PC-3 (cell line): ENCODE data around the gene ALKAL2. TPM values are rescaled to one million over a fixed set of nuclear protein-coding genes. Genes with fewer than 3 reads are reported as not detected.

ENCODE experiments used
- ATAC-seq: fragments of 200-7000 bp; cut with Tn5 transposase; 2 replicates; pipeline ENCODE4 v1.9.1; 2020; ENCODE audit warnings: mild to moderate bottlenecking, moderate library complexity
- BruUV-seq: library from RNA; stranded (reverse); fragments of 400-500 nt; replicated peaks from 2 replicates; lab custom pipeline; 2021; lab: Mats Ljungman, UMichigan
- CTCF ChIA-PET: fragments of 300-600 bp; sonication (Branson Sonifier 250); formaldehyde crosslinking; loops from one replicate; lab custom pipeline; 2022; ENCODE audit warnings: antibody characterized with exemption; lab: Charles Lee
- POLR2A ChIA-PET: fragments of 300-600 bp; sonication (Branson Sonifier 250); formaldehyde crosslinking; loops from one replicate; lab custom pipeline; 2022; ENCODE audit warnings: antibody characterized with exemption; ENCODE audit not compliant: unreplicated experiment; lab: Charles Lee
- DNase-seq: peaks from one replicate; pipeline ENCODE4 v3.0.0-alpha.2; 2015
- H2AFZ ChIP-seq: fragments of 300-600 bp; sonication (generic); 2 replicates; pipeline ENCODE4 v1.6.0; 2016; ENCODE audit warnings: antibody characterized with exemption, low read length
- H3F3A ChIP-seq: fragments of 300-600 bp; sonication (generic); one replicate; pipeline ENCODE4 v1.6.0; 2017; ENCODE audit warnings: antibody characterized with exemption, low read length, control low read depth, mild to moderate bottlenecking; ENCODE audit not compliant: unreplicated experiment
- H3K27ac ChIP-seq: fragments of 300-600 bp; sonication (generic); 2 replicates; pipeline ENCODE4 v1.5.1; 2016; ENCODE audit warnings: mild to moderate bottlenecking, low read length
- H3K27me3 ChIP-seq: fragments of 300-600 bp; sonication (generic); 2 replicates; pipeline ENCODE4 v1.6.1; 2016; ENCODE audit warnings: low read length, mixed read lengths
- H3K36me3 ChIP-seq: fragments of 300-600 bp; sonication (generic); 2 replicates; pipeline ENCODE4 v1.6.1; 2016; ENCODE audit warnings: low read depth, mixed run types, low read length, mixed read lengths
- H3K4me1 ChIP-seq: fragments of 300-600 bp; sonication (generic); 2 replicates; pipeline ENCODE4 v1.5.1; 2016; ENCODE audit warnings: low read length; ENCODE audit not compliant: insufficient read depth
- H3K4me2 ChIP-seq: fragments of 300-600 bp; sonication (generic); 2 replicates; pipeline ENCODE4 v1.6.0; 2016; ENCODE audit warnings: low read length
- H3K4me3 ChIP-seq: fragments of 300-600 bp; sonication (generic); 2 replicates; pipeline ENCODE4 v1.5.1; 2016; ENCODE audit warnings: mild to moderate bottlenecking, low read length, mixed read lengths
- H3K79me2 ChIP-seq: fragments of 300-600 bp; sonication (generic); 2 replicates; pipeline ENCODE4 v1.6.1; 2017; ENCODE audit warnings: low read length, mixed read lengths
- H3K9ac ChIP-seq: fragments of 300-600 bp; sonication (generic); 2 replicates; pipeline ENCODE4 v1.6.0; 2016; ENCODE audit warnings: mild to moderate bottlenecking, low read length
- H3K9me2 ChIP-seq: fragments of 300-600 bp; sonication (generic); replicated peaks from 2 replicates; pipeline ENCODE4 v1.6.1; 2016; ENCODE audit warnings: mixed run types, low read length, mixed read lengths
- H3K9me3 ChIP-seq: fragments of 300-600 bp; sonication (generic); 2 replicates; pipeline ENCODE4 v1.6.1; 2016; ENCODE audit warnings: low read length, mixed read lengths
- H4K20me1 ChIP-seq: fragments of 300-600 bp; sonication (generic); 2 replicates; pipeline ENCODE4 v1.6.1; 2016; ENCODE audit warnings: low read length, mixed read lengths
- CTCF ChIP-seq: fragments of 300-600 bp; sonication (generic); conservative IDR thresholded peaks from 2 replicates; pipeline ENCODE4 v1.5.1; 2017; ENCODE audit warnings: antibody characterized with exemption, low read depth, mild to moderate bottlenecking, low read length
- EZH2 ChIP-seq: fragments of 300-600 bp; sonication (generic); IDR thresholded peaks from one replicate; pipeline ENCODE4 v1.6.1; 2017; ENCODE audit warnings: antibody characterized with exemption, mild to moderate bottlenecking, low read length; ENCODE audit not compliant: unreplicated experiment
- EZH2phosphoT487 ChIP-seq: fragments of 300-600 bp; sonication (generic); IDR thresholded peaks from 2 replicates; pipeline ENCODE4 v1.6.1; 2018; ENCODE audit warnings: mild to moderate bottlenecking, antibody characterized with exemption, low read length, borderline replicate concordance
- intact Hi-C: fragments of 100-400 bp; cut with micrococcal nuclease; formaldehyde crosslinking; loops from 2 replicates; pipeline ENCODE4 v1.9.0; 2023
- total RNA-seq: library from RNA; depleted of rRNA; stranded (reverse); fragments of >200 nt; gene quantifications from 2 replicates; pipeline ENCODE4 v1.2.3, GENCODE V29; 2014

ALKAL2 gene
- total RNA-seq, 1 experiment from 2014 or later: not detected

- BruUV-seq: no TSS peak
- ATAC-seq (no peak), DNase-seq (no peak)
- no peaks in the 10 kb centered on the region for H3K9me3 ChIP-seq
- no peaks in the 10 kb centered on the region for H4K20me1 ChIP-seq
- TF ChIP-seq EZH2 (no peak), EZH2phosphoT487 (no peak), CTCF (no peak)
- H3K36me3 ChIP-seq: peaks cover 5% of the 10 kb centered on the region; the same call in 1 of the 2 replicates
- no peaks in the 10 kb centered on the region for H3K27me3 ChIP-seq
- no peak overlapping the region for H3K4me2 ChIP-seq
- H3K4me3 ChIP-seq: no peak overlapping the region
- H3F3A ChIP-seq: no peaks in the 10 kb centered on the region
- no peak overlapping the region for H3K27ac ChIP-seq
- H3K9ac ChIP-seq: no peak overlapping the region
- no peaks in the 10 kb centered on the region for H3K9me2 ChIP-seq
- ChIA-PET POLR2A (no interaction called here), CTCF (no interaction called here)
- peaks cover 17% of the 10 kb centered on the region; the same call in 1 of the 2 replicates for H3K4me1 ChIP-seq
- peaks cover 32% of the 10 kb centered on the region for H3K79me2 ChIP-seq
- no peak overlapping the region for H2AFZ ChIP-seq
- intact Hi-C loops: no loop called here
Observed at GRCh38 chr2:258933-259332, 29.0 kb downstream of the ALKAL2 start.

GRCh38 chr2:257842-258241 is 30.0 kb downstream of the ALKAL2 start:
- DNase-seq (no peak), ATAC-seq (no peak)
- Histone ChIP-seq H3K27ac (no peak overlapping the region), H3K9me3 (no peaks in the 10 kb centered on the region), H3K9me2 (no peaks in the 10 kb centered on the region), H4K20me1 (no peaks in the 10 kb centered on the region), H2AFZ (no peak overlapping the region), H3K27me3 (no peaks in the 10 kb centered on the region), H3F3A (no peaks in the 10 kb centered on the region), H3K4me3 (no peak overlapping the region), H3K4me1 (peaks cover 16% of the 10 kb centered on the region; the same call in 1 of the 2 replicates), H3K9ac (no peak overlapping the region), H3K36me3 (peaks cover 5% of the 10 kb centered on the region; the same call in 1 of the 2 replicates), H3K79me2 (peaks cover 21% of the 10 kb centered on the region), H3K4me2 (no peak overlapping the region)
- no TSS peak for BruUV-seq
- ChIA-PET POLR2A (no interaction called here), CTCF (no interaction called here)
- intact Hi-C loops: no loop called here
- no peak for TF ChIP-seq EZH2
- TF ChIP-seq CTCF: no peak
- no peak for TF ChIP-seq EZH2phosphoT487

DNA sequence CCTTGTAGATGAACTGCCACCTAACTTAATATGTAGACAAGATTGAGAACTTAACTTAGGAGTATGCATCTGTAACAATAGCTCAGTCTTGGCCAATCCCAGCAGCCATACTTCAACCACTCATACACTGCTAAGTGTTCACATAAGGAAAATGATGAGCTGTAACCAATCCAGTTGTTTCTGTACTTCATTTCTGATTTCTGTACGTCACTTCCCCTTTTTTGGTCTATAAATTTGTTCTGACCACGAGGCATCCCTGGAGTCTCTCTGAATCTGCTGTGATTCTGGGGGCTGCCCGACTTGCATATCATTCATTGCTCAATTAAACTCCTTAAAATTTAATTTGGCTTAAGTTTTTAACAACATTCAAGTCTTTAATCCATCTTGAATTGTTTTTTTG is 30.5 kb downstream of the ALKAL2 start:
- Histone ChIP-seq H3K27ac (no peak overlapping the region), H3K27me3 (no peaks in the 10 kb centered on the region), H3K9me2 (no peaks in the 10 kb centered on the region), H3K4me2 (no peak overlapping the region), H3K9me3 (no peaks in the 10 kb centered on the region), H2AFZ (no peak overlapping the region), H3K79me2 (peaks cover 17% of the 10 kb centered on the region), H3F3A (no peaks in the 10 kb centered on the region), H3K4me1 (peaks cover 12% of the 10 kb centered on the region; the same call in 1 of the 2 replicates), H3K9ac (no peak overlapping the region), H4K20me1 (no peaks in the 10 kb centered on the region), H3K36me3 (peaks cover 5% of the 10 kb centered on the region; the same call in 1 of the 2 replicates), H3K4me3 (no peak overlapping the region)
- DNase-seq: no peak
- no TSS peak for BruUV-seq
- ChIA-PET CTCF (no interaction called here), POLR2A (interaction anchor here (0.8 kb wide), 1 partner anchor 61 kb away, joined by 5 read pairs; no protein-coding TSS in a partner anchor)
- ATAC-seq: no peak
- TF ChIP-seq EZH2phosphoT487 (no peak), CTCF (no peak), EZH2 (no peak)
- intact Hi-C loops: no loop called here
